Right lobe of liver (tissue), 4 donors: ENCODE results near the gene TFPT.

ENCODE experiments used
- CTCF ChIP-seq, 4 donors: fragments of 200-600 bp in 3 of 4; fragments of 450-650 bp in 1 of 4; IDR thresholded peaks; one replicate each; pipeline versions ENCODE4 v1.5.1 to v1.8.0; 2016 to 2022; ENCODE audit warnings: antibody characterized with exemption in 4 of 4, mild to moderate bottlenecking in 2 of 4
- POLR2A ChIP-seq: fragments of 450-650 bp; IDR thresholded peaks from one replicate; pipeline ENCODE4 v1.6.1; 2017; ENCODE audit warnings: antibody characterized with exemption, mild to moderate bottlenecking
- donor health status: DM: no; HTN: no; CAD: no.
- donor health status: DM: no; HTN: no; CAD: no.
- donor health status: DM: no; HTN: yes; CAD: no.

- TF ChIP-seq CTCF (IDR thresholded peaks at IDR 0.05) (no peak), POLR2A (no peak)
Measured at GRCh38 chr19:54095136-54095858, 20.2 kb downstream of the TFPT start.
